A549 treated with AZD9567 at 1 μM for 4 hours (cell line): ENCODE results near the gene ZNF773. TPM values are rescaled to one million over a fixed set of nuclear protein-coding genes. Genes with fewer than 3 reads are reported as not detected.

Source experiments
- total RNA-seq: library from RNA; stranded (reverse); fragments of 200-300 nt; extraction: Qiagen RNA extraction; gene quantifications from 5 replicates; pipeline ENCODE4 v1.2.3, GENCODE V29; 2022; ENCODE audit not compliant: insufficient read depth

ZNF773 gene
- 4.6 to 11.1 TPM (median 5.6 TPM) in 5 replicates for total RNA-seq

DNA sequence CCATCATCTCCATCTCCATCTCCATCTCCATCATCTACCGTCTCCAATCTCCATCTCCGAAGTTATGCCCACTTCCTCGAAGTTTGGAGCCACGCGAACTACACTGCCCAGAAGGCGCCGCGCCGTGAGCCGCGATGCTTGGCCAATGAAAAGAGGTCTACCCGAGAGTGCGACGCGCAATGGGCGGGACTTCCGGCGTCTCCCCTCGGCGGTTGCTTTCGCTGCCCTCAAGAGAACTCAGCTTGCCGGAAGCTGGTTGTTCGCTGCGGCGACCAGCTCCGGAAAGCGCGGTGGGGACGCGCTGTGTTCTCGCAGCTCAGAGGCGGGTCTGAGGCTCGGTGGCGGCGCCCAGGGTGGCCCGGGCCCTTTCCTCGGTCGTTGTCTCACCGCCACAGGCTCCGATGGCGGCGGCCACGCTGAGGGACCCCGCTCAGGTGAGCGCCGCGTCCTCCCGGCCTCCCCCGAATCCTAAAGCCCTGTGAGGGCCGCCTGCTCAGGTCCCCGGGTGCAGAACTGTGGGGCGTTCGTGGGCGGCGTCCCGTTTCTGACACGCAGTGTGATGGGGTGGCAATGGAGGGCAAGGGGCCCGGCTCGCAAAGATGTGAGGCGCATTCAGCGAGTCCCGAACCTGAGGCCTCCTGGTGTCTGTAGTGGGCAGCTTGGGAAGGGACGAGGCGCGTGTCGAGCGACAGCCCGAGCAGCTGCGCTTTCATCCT lies at the start of gene ZNF773:
Gene ZNF773 (plus strand): TSS at position 259 of the 716 bp plus-strand sequence. CDS start 143 bp downstream, at position 402.

GRCh38 chr19:57477191-57478008 lies 22.3 kb upstream of the ZNF773 start, which contains the start of gene ZNF772:
Gene ZNF772 (minus strand): TSS chr19:57477566. CDS start chr19:57477309, 257 bp downstream.

GRCh38 chr19:57487477-57488298 lies 12.1 kb upstream of the ZNF773 start, which contains the start of gene ZNF419:
Gene ZNF419 (plus strand): TSS chr19:57487750. CDS start chr19:57487951, 201 bp downstream.

DNA sequence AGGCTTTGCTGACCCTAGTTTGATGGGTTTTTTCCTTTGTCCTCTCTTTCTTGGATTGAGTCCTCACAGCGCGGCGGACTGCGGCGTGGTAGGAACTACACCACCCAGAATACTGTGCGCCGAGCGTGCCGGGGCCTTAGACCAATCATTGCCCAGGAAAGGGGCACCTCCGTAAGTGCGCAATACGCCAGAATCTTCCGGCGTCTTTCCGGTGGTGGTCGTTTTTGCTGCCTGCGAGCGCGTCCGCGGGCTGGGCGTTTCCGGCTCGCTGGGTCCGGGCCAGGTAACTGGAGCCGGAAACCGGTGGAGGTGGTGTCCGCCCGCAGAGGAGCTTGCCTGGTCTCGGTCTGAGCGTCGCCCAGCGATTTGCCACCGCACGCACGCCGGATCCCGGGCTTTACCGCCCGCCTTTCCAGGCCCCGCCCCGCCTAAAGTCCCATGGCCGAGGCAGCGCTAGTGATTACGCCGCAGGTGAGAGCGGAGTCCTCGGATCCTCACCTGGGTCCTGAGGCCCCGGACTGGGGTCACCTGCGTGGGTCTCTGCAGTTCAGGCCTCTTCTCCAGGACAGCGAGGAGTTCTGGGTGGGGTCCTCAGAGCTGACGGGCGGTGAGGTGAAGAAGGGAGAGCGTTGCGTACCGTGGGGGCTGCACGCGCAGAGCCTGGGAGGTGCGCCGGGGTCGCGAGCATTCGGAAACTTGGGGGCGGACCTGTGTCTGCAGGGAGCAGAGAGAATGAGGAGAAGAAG lies 27.6 kb downstream of the ZNF773 start, which contains the start of gene ZNF549:
Gene ZNF549 (plus strand): TSS at position 221 of the 746 bp plus-strand sequence. CDS start 218 bp downstream, at position 439.

Other genes with a start within 250 kb of the ZNF773 start
- 0.86 to 1.2 TPM (median 0.91 TPM) in 4 of 5 replicates, not detected in the other for gene ZNF460, start 219.5 kb upstream of the ZNF773 start, total RNA-seq
- gene ZNF543, start 179.5 kb upstream of the ZNF773 start, total RNA-seq = 1.1 to 3.1 TPM (median 1.3 TPM) in 5 replicates
- gene ZNF304, start 148.7 kb upstream of the ZNF773 start, total RNA-seq = 2.0 to 2.4 TPM (median 2.1 TPM) in 5 replicates
- 12.8 to 16.1 TPM (median 13.3 TPM) in 5 replicates for gene TRAPPC2B, start 136.4 kb upstream of the ZNF773 start, total RNA-seq
- 0.78 to 1.6 TPM (median 1.3 TPM) in 5 replicates for gene ZNF547, start 136.4 kb upstream of the ZNF773 start, total RNA-seq
- gene ZNF548, start 110.1 kb upstream of the ZNF773 start, total RNA-seq = 2.6 to 6.0 TPM (median 3.2 TPM) in 5 replicates
- 4.7 to 5.9 TPM (median 5.1 TPM) in 5 replicates for gene ZNF17, start 88.8 kb upstream of the ZNF773 start, total RNA-seq
- gene ZNF749, start 64.6 kb upstream of the ZNF773 start, total RNA-seq = 17.7 to 33.9 TPM (median 18.6 TPM) in 5 replicates
- 0.05 to 0.10 TPM (median 0.06 TPM) in 3 of 5 replicates, not detected in the others for gene VN1R1, start 42.8 kb upstream of the ZNF773 start, total RNA-seq
- gene ZNF772, start 22.4 kb upstream of the ZNF773 start, total RNA-seq = 1.1 to 1.5 TPM (median 1.2 TPM) in 5 replicates
- 6.6 to 7.2 TPM (median 6.8 TPM) in 5 replicates for gene ZNF419, start 12.2 kb upstream of the ZNF773 start, total RNA-seq
- 1.5 to 3.6 TPM (median 1.6 TPM) in 5 replicates for gene ZNF549, start 27.4 kb downstream of the ZNF773 start, total RNA-seq
- gene ZNF550, start 59.9 kb downstream of the ZNF773 start, total RNA-seq = 3.2 to 4.8 TPM (median 4.3 TPM) in 5 replicates
- 3.4 to 4.6 TPM (median 4.2 TPM) in 5 replicates for gene ZNF416, start 79.0 kb downstream of the ZNF773 start, total RNA-seq
- 0.18 TPM in 1 of 5 replicates, not detected in the others for gene ZIK1, start 84.2 kb downstream of the ZNF773 start, total RNA-seq
- gene ZNF530, start 99.9 kb downstream of the ZNF773 start, total RNA-seq = 3.9 to 6.5 TPM (median 4.6 TPM) in 5 replicates
- gene ZNF134, start 114.3 kb downstream of the ZNF773 start, total RNA-seq = 7.5 to 20.4 TPM (median 8.9 TPM) in 5 replicates
- 5.6 to 7.8 TPM (median 6.5 TPM) in 5 replicates for gene ZNF211, start 133.2 kb downstream of the ZNF773 start, total RNA-seq
- not detected in 5 replicates for gene ZSCAN4, start 169.0 kb downstream of the ZNF773 start, total RNA-seq
- 5.3 to 5.6 TPM (median 5.6 TPM) in 5 replicates for gene ZNF551, start 182.0 kb downstream of the ZNF773 start, total RNA-seq
- gene ZNF154, start 209.3 kb downstream of the ZNF773 start, total RNA-seq = not detected in 5 replicates
- gene ZNF671, start 227.7 kb downstream of the ZNF773 start, total RNA-seq = 0.76 to 1.3 TPM (median 1.0 TPM) in 5 replicates
- gene ZNF776, start 246.9 kb downstream of the ZNF773 start, total RNA-seq = 5.2 to 10.3 TPM (median 5.8 TPM) in 5 replicates